Measurements from ENCODE around the gene PLSCR2. TPM values are rescaled to one million over a fixed set of nuclear protein-coding genes. Genes with fewer than 3 reads are reported as not detected.
"Not testable (repeated sequence)": the region's sequence is repeated elsewhere in the genome, so short reads cannot be mapped to it uniquely, and the experiment has no call there.

PLSCR2 gene
- total RNA-seq, 1 experiment from 2014 or later = 2.9 TPM

DNA sequence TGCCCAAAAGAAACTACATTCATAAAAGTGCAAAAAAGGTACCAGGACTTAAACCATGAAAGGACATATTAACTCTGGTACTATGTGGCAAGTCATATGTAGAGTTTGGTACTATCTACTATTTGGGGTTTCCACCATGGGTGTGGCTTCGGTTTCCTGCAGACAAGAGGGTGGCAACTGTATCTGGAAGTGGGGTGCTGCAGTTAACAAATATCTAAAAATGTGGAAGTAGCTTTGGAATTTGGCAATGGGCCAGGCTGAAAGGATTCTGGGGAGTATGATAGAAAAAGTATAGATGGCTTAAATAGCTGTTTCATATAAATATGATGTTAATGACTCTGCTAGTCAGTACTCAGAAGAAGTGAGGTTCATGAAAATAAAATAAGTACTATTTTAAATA, 44.0 kb downstream of the PLSCR2 start:
- Mint-ChIP-seq H3K4me3 (ENCODE audit: low read depth, unreplicated experiment) (no peak overlapping the region), H3K27me3 (ENCODE audit: unreplicated experiment) (no peaks in the 10 kb centered on the region), H3K36me3 (ENCODE audit: insufficient read depth, unreplicated experiment) (no peaks in the 10 kb centered on the region), H3K4me1 (ENCODE audit: low read depth, unreplicated experiment) (peaks cover 10% of the 10 kb centered on the region), H3K27ac (ENCODE audit: unreplicated experiment) (no peak overlapping the region), H3K9me3 (ENCODE audit: low read depth, unreplicated experiment) (peaks cover 3% of the 10 kb centered on the region)
- TF ChIP-seq, protein P1, sequence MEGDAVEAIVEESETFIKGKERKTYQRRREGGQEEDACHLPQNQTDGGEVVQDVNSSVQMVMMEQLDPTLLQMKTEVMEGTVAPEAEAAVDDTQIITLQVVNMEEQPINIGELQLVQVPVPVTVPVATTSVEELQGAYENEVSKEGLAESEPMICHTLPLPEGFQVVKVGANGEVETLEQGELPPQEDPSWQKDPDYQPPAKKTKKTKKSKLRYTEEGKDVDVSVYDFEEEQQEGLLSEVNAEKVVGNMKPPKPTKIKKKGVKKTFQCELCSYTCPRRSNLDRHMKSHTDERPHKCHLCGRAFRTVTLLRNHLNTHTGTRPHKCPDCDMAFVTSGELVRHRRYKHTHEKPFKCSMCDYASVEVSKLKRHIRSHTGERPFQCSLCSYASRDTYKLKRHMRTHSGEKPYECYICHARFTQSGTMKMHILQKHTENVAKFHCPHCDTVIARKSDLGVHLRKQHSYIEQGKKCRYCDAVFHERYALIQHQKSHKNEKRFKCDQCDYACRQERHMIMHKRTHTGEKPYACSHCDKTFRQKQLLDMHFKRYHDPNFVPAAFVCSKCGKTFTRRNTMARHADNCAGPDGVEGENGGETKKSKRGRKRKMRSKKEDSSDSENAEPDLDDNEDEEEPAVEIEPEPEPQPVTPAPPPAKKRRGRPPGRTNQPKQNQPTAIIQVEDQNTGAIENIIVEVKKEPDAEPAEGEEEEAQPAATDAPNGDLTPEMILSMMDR (IDR thresholded peaks at IDR 0.05; ENCODE audit: unreplicated experiment) = no peak
- DNase-seq = no peak
- CTCF ChIA-PET = no interaction called here
- intact Hi-C loops (cut with micrococcal nuclease; ENCODE audit: unreplicated experiment) = no loop called here
- no TSS peak for BruUV-seq (replicated peaks)

DNA sequence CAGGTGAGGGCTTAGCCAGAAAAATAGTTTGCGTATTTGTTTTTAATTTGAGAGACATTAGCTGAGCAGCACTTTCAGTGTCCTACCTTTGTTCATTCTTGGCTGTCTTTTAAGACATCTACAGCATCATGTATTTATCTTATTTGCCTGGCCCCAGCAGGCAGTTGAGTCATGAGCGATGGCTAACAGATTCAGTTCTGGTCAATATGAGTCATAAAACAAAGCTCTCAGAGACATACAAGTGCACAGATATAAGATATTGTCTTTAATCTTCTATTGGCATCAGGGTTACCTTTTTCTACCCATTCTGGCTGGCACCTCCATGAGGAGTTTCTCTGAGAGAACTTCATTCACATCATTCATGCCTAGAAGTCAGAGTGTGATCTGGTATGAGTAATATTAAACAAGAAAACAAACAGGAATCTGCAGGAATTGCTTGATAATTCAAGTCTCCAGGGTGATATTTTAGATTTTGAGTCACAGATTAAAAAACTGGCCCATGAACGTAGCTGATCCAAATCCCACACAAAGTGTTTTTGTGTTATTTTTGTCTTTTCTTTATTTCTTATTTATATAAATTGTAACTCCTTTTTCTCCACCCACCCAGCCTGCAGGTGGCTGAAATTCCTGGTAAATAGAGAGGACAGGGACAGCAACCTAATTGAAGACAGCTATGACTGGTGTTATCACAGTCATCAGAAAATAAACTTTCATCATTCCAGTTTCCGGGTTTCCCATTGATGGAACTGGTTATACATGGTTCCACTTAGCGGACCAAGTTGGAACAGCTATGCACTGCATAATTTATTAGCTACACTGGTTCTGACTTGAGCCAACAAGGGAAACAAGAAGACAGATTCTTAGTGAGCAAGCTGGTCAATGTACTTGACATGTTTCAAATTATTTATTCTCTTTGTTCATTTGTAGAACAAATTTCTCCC, 47.3 kb downstream of the PLSCR2 start:
- no peak for DNase-seq
- no peaks in the 10 kb centered on the region for H3K36me3 Mint-ChIP-seq (ENCODE audit: insufficient read depth, unreplicated experiment)
- CTCF ChIA-PET = interaction anchor here (0.6 to 0.8 kb wide), 4 partner anchors 30 to 1384 kb away, joined by 3 to 6 read pairs (median 4); no protein-coding TSS in a partner anchor
- H3K4me3 Mint-ChIP-seq (ENCODE audit: low read depth, unreplicated experiment) = no peak overlapping the region
- TF ChIP-seq, protein P1 (IDR thresholded peaks at IDR 0.05; ENCODE audit: unreplicated experiment) = no peak
- intact Hi-C loops (cut with micrococcal nuclease; ENCODE audit: unreplicated experiment) = no loop called here
- H3K27ac Mint-ChIP-seq (ENCODE audit: unreplicated experiment) = no peak overlapping the region
- no peaks in the 10 kb centered on the region for H3K27me3 Mint-ChIP-seq (ENCODE audit: unreplicated experiment)
- H3K9me3 Mint-ChIP-seq (ENCODE audit: low read depth, unreplicated experiment) = no peaks in the 10 kb centered on the region
- no TSS peak for BruUV-seq (replicated peaks)
- peaks cover 10% of the 10 kb centered on the region for H3K4me1 Mint-ChIP-seq (ENCODE audit: low read depth, unreplicated experiment)

DNA sequence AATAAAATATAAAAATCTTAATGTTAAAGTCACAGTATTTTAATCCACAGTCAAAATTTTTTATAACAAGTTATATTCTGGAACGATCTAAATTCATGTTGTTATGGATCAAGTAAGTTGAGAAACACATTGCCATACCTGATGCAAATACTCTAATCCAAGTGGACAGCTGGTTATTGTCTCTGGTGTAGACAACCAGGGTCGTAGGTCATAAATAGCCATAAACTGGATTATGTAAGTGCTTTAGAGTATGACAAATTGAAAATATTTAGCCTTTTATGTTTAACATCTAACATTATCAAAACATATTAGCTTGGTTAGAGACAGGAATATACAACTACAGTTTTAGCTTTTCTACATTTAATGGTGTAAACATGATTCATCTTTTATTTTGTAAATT, 53.0 kb downstream of the PLSCR2 start:
- no peaks in the 10 kb centered on the region for H3K4me1 Mint-ChIP-seq (ENCODE audit: low read depth, unreplicated experiment)
- intact Hi-C loops (cut with micrococcal nuclease; ENCODE audit: unreplicated experiment) = no loop called here
- TF ChIP-seq, protein P1 (IDR thresholded peaks at IDR 0.05; ENCODE audit: unreplicated experiment) = no peak
- no peak overlapping the region for H3K4me3 Mint-ChIP-seq (ENCODE audit: low read depth, unreplicated experiment)
- DNase-seq = no peak
- H3K27ac Mint-ChIP-seq (ENCODE audit: unreplicated experiment) = no peak overlapping the region
- CTCF ChIA-PET = no interaction called here
- H3K9me3 Mint-ChIP-seq (ENCODE audit: low read depth, unreplicated experiment) = peaks cover 10% of the 10 kb centered on the region
- BruUV-seq (replicated peaks) = no TSS peak
- no peaks in the 10 kb centered on the region for H3K27me3 Mint-ChIP-seq (ENCODE audit: unreplicated experiment)
- no peaks in the 10 kb centered on the region for H3K36me3 Mint-ChIP-seq (ENCODE audit: insufficient read depth, unreplicated experiment)

DNA sequence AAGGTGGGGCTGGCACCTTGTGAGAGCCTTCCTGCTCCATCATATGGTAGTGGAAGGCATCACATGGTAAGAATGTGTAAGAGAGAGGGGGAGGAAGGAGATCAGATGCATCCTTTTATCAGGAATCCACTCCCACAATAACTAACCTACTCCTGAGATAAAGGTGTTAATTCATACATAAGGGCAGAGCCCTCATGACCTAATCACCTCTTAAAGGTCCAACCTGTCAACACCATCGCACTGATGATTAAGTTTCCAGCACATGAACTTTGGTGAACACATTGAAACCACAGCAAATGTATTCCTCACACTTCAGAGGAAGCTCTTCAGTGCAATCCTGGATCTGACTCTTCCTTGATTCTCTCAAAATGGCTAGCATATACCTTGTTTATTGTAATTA, 55.4 kb downstream of the PLSCR2 start:
- TF ChIP-seq, protein P1 (IDR thresholded peaks at IDR 0.05; ENCODE audit: unreplicated experiment) = no peak
- H3K27ac Mint-ChIP-seq (ENCODE audit: unreplicated experiment) = no peak overlapping the region

DNA sequence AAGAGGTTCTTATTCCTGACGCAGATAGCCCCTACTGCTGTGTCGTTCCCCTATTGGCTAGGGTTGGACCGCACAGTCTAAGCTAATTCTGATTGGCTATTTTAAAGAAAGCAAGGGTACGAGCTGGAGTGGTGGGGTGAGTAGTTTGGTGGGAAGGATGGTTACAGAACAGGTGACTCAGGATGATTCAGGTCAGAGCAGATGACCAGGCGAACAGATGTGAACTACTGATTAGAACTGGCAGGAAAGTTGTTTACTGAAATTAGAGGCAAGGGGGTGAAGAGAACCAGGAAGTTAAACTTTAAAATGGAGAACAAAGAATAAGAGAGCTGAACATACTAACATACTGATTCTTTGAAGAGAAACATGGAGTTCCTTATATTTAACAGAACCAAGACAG, 56.6 kb downstream of the PLSCR2 start:
- H3K9me3 Mint-ChIP-seq (ENCODE audit: low read depth, unreplicated experiment) = peaks cover 14% of the 10 kb centered on the region
- BruUV-seq (replicated peaks); H3K27me3 Mint-ChIP-seq (ENCODE audit: unreplicated experiment); H3K36me3 Mint-ChIP-seq (ENCODE audit: insufficient read depth, unreplicated experiment); H3K27ac Mint-ChIP-seq (ENCODE audit: unreplicated experiment); H3K4me1 Mint-ChIP-seq (ENCODE audit: low read depth, unreplicated experiment); intact Hi-C loops (cut with micrococcal nuclease; ENCODE audit: unreplicated experiment); DNase-seq; H3K4me3 Mint-ChIP-seq (ENCODE audit: low read depth, unreplicated experiment): not testable (repeated sequence)
- CTCF ChIA-PET = interaction anchor here (1.0 kb wide), 1 partner anchor 25 kb away, joined by 3 read pairs; no protein-coding TSS in a partner anchor

More for the DNA sequence above, 55.4 kb downstream of the PLSCR2 start:
- BruUV-seq (replicated peaks) = no TSS peak
- Mint-ChIP-seq H3K36me3 (ENCODE audit: insufficient read depth, unreplicated experiment) (no peaks in the 10 kb centered on the region), H3K9me3 (ENCODE audit: low read depth, unreplicated experiment) (peaks cover 13% of the 10 kb centered on the region), H3K4me3 (ENCODE audit: low read depth, unreplicated experiment) (no peak overlapping the region), H3K27me3 (ENCODE audit: unreplicated experiment) (no peaks in the 10 kb centered on the region), H3K4me1 (ENCODE audit: low read depth, unreplicated experiment) (no peaks in the 10 kb centered on the region)
- intact Hi-C loops (cut with micrococcal nuclease; ENCODE audit: unreplicated experiment) = no loop called here
- CTCF ChIA-PET = interaction anchor here (0.7 to 1.0 kb wide), 3 partner anchors 9 to 27 kb away, joined by 3 read pairs; no protein-coding TSS in a partner anchor
- DNase-seq = no peak
